Parathyroid adenoma (tissue), 2 donors: ENCODE measurements around the gene UBTD2.
A peak's percentile ranks its signal among the peaks of the same experiment; 100 is the strongest.

Experiments used
- H2AFZ ChIP-seq: fragments of 300-600 bp; sonication (generic); one replicate; pipeline ENCODE4 v1.7.0; 2017; ENCODE audit warnings: antibody characterized with exemption, mild to moderate bottlenecking
- H3K27ac ChIP-seq: fragments of 300-600 bp; sonication (generic); one replicate; pipeline ENCODE4 v1.7.0; 2017
- H3K27me3 ChIP-seq: fragments of 300-600 bp; sonication (generic); one replicate; pipeline ENCODE4 v1.7.0; 2017; ENCODE audit warnings: low read length; ENCODE audit not compliant: control insufficient read depth, insufficient read depth
- H3K36me3 ChIP-seq: fragments of 300-600 bp; sonication (generic); one replicate; pipeline ENCODE4 v1.7.0; 2017; ENCODE audit warnings: low read length; ENCODE audit not compliant: control insufficient read depth, insufficient read depth
- H3K4me1 ChIP-seq: fragments of 300-600 bp; sonication (generic); one replicate; pipeline ENCODE4 v1.7.0; 2017; ENCODE audit warnings: control low read depth
- H3K4me2 ChIP-seq: fragments of 300-600 bp; sonication (generic); one replicate; pipeline ENCODE4 v1.7.0; 2017; ENCODE audit warnings: low read length
- H3K4me3 ChIP-seq: fragments of 300-600 bp; sonication (generic); one replicate; pipeline ENCODE4 v1.7.0; 2017; ENCODE audit warnings: low read depth, low read length
- H3K79me2 ChIP-seq: fragments of 300-600 bp; sonication (generic); one replicate; pipeline ENCODE4 v1.7.0; 2017; ENCODE audit warnings: control low read depth
- H3K9ac ChIP-seq: fragments of 300-600 bp; sonication (generic); one replicate; pipeline ENCODE4 v1.7.0; 2017; ENCODE audit warnings: mild to moderate bottlenecking
- H3K9me3 ChIP-seq: fragments of 300-600 bp; sonication (generic); one replicate; pipeline ENCODE4 v1.7.0; 2017; ENCODE audit warnings: low read length; ENCODE audit not compliant: control insufficient read depth
- TF ChIP-seq, protein P1 (sequence below): fragments of 300-600 bp; sonication (generic); IDR thresholded peaks from one replicate; pipeline ENCODE4 v1.7.0; 2017; ENCODE audit warnings: antibody characterized with exemption, mild to moderate bottlenecking
- donor health status: primary hyperparathyroidism.

Gene UBTD2

GRCh38 chr5:172284611-172284980 lies 1.0 kb upstream of the UBTD2 start:
- Histone ChIP-seq H3K9me3 (no peaks in the 10 kb centered on the region), H3K4me1 (peaks cover 4% of the 10 kb centered on the region), H3K27me3 (no peaks in the 10 kb centered on the region), H3K4me3 (peak overlapping the region; percentile 68), H3K79me2 (peaks cover 21% of the 10 kb centered on the region), H3K36me3 (no peaks in the 10 kb centered on the region), H3K27ac (peak overlapping the region; percentile 29), H3K9ac (no peak overlapping the region), H3K4me2 (peak overlapping the region; percentile 99), H2AFZ (peak overlapping the region; percentile 97)
- TF ChIP-seq, protein P1, sequence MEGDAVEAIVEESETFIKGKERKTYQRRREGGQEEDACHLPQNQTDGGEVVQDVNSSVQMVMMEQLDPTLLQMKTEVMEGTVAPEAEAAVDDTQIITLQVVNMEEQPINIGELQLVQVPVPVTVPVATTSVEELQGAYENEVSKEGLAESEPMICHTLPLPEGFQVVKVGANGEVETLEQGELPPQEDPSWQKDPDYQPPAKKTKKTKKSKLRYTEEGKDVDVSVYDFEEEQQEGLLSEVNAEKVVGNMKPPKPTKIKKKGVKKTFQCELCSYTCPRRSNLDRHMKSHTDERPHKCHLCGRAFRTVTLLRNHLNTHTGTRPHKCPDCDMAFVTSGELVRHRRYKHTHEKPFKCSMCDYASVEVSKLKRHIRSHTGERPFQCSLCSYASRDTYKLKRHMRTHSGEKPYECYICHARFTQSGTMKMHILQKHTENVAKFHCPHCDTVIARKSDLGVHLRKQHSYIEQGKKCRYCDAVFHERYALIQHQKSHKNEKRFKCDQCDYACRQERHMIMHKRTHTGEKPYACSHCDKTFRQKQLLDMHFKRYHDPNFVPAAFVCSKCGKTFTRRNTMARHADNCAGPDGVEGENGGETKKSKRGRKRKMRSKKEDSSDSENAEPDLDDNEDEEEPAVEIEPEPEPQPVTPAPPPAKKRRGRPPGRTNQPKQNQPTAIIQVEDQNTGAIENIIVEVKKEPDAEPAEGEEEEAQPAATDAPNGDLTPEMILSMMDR, result no peak

- H3K27ac ChIP-seq, result peak overlapping the region; percentile 29
- TF ChIP-seq, protein P1, result no peak
- H3K79me2 ChIP-seq, result peaks cover 27% of the 10 kb centered on the region
- H3K36me3 ChIP-seq, result no peaks in the 10 kb centered on the region
- peaks cover 4% of the 10 kb centered on the region for H3K4me1 ChIP-seq
- H3K9ac ChIP-seq, result no peak overlapping the region
- no peaks in the 10 kb centered on the region for H3K9me3 ChIP-seq
- H2AFZ ChIP-seq, result peak overlapping the region; percentile 97
- peak overlapping the region; percentile 68 for H3K4me3 ChIP-seq
- H3K4me2 ChIP-seq, result peak overlapping the region; percentile 99
- H3K27me3 ChIP-seq, result no peaks in the 10 kb centered on the region
Measured at GRCh38 chr5:172283862-172284610, 472 bp upstream of the UBTD2 start.

GRCh38 chr5:172282272-172283019 lies 1.1 kb downstream of the UBTD2 start:
- H3K4me3 ChIP-seq, result peak overlapping the region; percentile 77
- H3K79me2 ChIP-seq, result peaks cover 42% of the 10 kb centered on the region
- peaks cover 4% of the 10 kb centered on the region for H3K4me1 ChIP-seq
- H3K9ac ChIP-seq, result no peak overlapping the region
- peak overlapping the region; percentile 92 for H3K4me2 ChIP-seq
- H3K36me3 ChIP-seq, result no peaks in the 10 kb centered on the region
- TF ChIP-seq, protein P1, result no peak
- H3K27ac ChIP-seq, result peak overlapping the region; percentile 79
- no peaks in the 10 kb centered on the region for H3K27me3 ChIP-seq
- peak overlapping the region; percentile 87 for H2AFZ ChIP-seq
- H3K9me3 ChIP-seq, result no peaks in the 10 kb centered on the region

GRCh38 chr5:172281346-172281745 lies 2.2 kb downstream of the UBTD2 start:
- Histone ChIP-seq H3K4me1 (peaks cover 4% of the 10 kb centered on the region), H3K79me2 (peaks cover 48% of the 10 kb centered on the region), H3K36me3 (no peaks in the 10 kb centered on the region), H2AFZ (no peak overlapping the region), H3K4me3 (no peak overlapping the region), H3K27ac (no peak overlapping the region), H3K4me2 (no peak overlapping the region), H3K9me3 (no peaks in the 10 kb centered on the region), H3K27me3 (no peaks in the 10 kb centered on the region), H3K9ac (no peak overlapping the region)
- TF ChIP-seq, protein P1, result no peak
